MCF 10A (cell line): ENCODE results near the gene SRPK3. TPM values are rescaled to one million over a fixed set of nuclear protein-coding genes. Genes with fewer than 3 reads are reported as not detected.
"Not testable (repeated sequence)": the region's sequence is repeated elsewhere in the genome, so short reads cannot be mapped to it uniquely, and the experiment has no call there.

ENCODE experiments used
- BruUV-seq: library from RNA; stranded (reverse); fragments of 400-500 nt; replicated peaks from 2 replicates; lab custom pipeline; 2021; lab: Mats Ljungman, UMichigan
- CTCF ChIA-PET: fragments of 300-600 bp; sonication (Branson Sonifier 250); formaldehyde crosslinking; extraction: SDS; loops from one replicate; lab custom pipeline; 2021; ENCODE audit warnings: antibody characterized with exemption, inconsistent platforms; lab: Yijun Ruan, JAX
- POLR2A ChIA-PET: fragments of 300-600, 350-650 bp; sonication (Branson Sonifier 250); formaldehyde crosslinking; extraction: SDS; loops from one replicate; lab custom pipeline; 2020; ENCODE audit warnings: antibody characterized with exemption, inconsistent platforms; lab: Yijun Ruan, JAX
- DNase-seq: peaks from one replicate; pipeline ENCODE4 v3.0.0-alpha.2; 2018; ENCODE audit not compliant: unreplicated experiment
- H3K27ac Mint-ChIP-seq: one replicate; pipeline ENCODE4 v1.8.0; 2022; ENCODE audit warnings: mild to moderate bottlenecking, low read depth, mixed read lengths; ENCODE audit not compliant: unreplicated experiment
- H3K27me3 Mint-ChIP-seq: one replicate; pipeline ENCODE4 v1.8.0; 2022; ENCODE audit warnings: mixed read lengths; ENCODE audit not compliant: insufficient read depth, unreplicated experiment
- H3K36me3 Mint-ChIP-seq: one replicate; pipeline ENCODE4 v1.8.0; 2022; ENCODE audit warnings: mild to moderate bottlenecking, moderate library complexity, mixed read lengths; ENCODE audit not compliant: insufficient read depth, unreplicated experiment
- H3K4me1 Mint-ChIP-seq: one replicate; pipeline ENCODE4 v1.8.0; 2022; ENCODE audit warnings: mixed read lengths; ENCODE audit not compliant: insufficient read depth, unreplicated experiment
- H3K4me3 Mint-ChIP-seq: one replicate; pipeline ENCODE4 v1.8.0; 2022; ENCODE audit warnings: mild to moderate bottlenecking, moderate library complexity, mixed read lengths; ENCODE audit not compliant: unreplicated experiment
- H3K9me3 Mint-ChIP-seq: one replicate; pipeline ENCODE4 v1.8.0; 2022; ENCODE audit warnings: mixed read lengths; ENCODE audit not compliant: unreplicated experiment
- CTCF ChIP-seq: fragments of 200-600 bp; IDR thresholded peaks from one replicate; pipeline ENCODE4 v1.8.0; 2022; ENCODE audit warnings: antibody characterized with exemption, mild to moderate bottlenecking; ENCODE audit not compliant: unreplicated experiment
- intact Hi-C: fragments of 100-400 bp; cut with micrococcal nuclease; formaldehyde crosslinking; loops from 2 replicates; pipeline ENCODE4 v1.14.1; 2022
- total RNA-seq: library from RNA; stranded (reverse); gene quantifications from 2 replicates; pipeline ENCODE4 v1.2.3, GENCODE V29; 2022

SRPK3 gene
- total RNA-seq, 1 experiment from 2014 or later, result not detected

- intact Hi-C loops, result no loop called here
- no TSS peak for BruUV-seq
- CTCF ChIA-PET, result no interaction called here
Observed at GRCh38 chrX:153744210-153745066, 36.4 kb upstream of the SRPK3 start.

GRCh38 chrX:153745067-153745433, 35.8 kb upstream of the SRPK3 start:
- not testable (repeated sequence) for H3K4me3 Mint-ChIP-seq, BruUV-seq

More at GRCh38 chrX:153744210-153745066, 36.4 kb upstream of the SRPK3 start:
- Mint-ChIP-seq H3K4me1 (no peaks in the 10 kb centered on the region), H3K4me3 (no peak overlapping the region), H3K9me3 (peaks cover 8% of the 10 kb centered on the region), H3K27ac (no peak overlapping the region), H3K36me3 (peaks cover 8% of the 10 kb centered on the region), H3K27me3 (peaks cover 21% of the 10 kb centered on the region)
- POLR2A ChIA-PET, result no interaction called here
- DNase-seq, result no peak
- no peak for TF ChIP-seq CTCF

GRCh38 chrX:153746359-153746758, 34.5 kb upstream of the SRPK3 start:
- peaks cover 33% of the 10 kb centered on the region for H3K27me3 Mint-ChIP-seq
- POLR2A ChIA-PET, result no interaction called here
- no TSS peak for BruUV-seq

More at GRCh38 chrX:153745067-153745433, 35.8 kb upstream of the SRPK3 start:
- intact Hi-C loops, DNase-seq, POLR2A ChIA-PET, H3K4me1 Mint-ChIP-seq, H3K36me3 Mint-ChIP-seq, H3K27ac Mint-ChIP-seq, CTCF ChIA-PET: not testable (repeated sequence)
- peaks cover 14% of the 10 kb centered on the region for H3K9me3 Mint-ChIP-seq
- H3K27me3 Mint-ChIP-seq, result peaks cover 28% of the 10 kb centered on the region

GRCh38 chrX:153746991-153747390, 33.9 kb upstream of the SRPK3 start:
- POLR2A ChIA-PET, result interaction anchor here (0.7 kb wide), 1 partner anchor 117 kb away, joined by 3 read pairs; no protein-coding TSS in a partner anchor
- H3K4me1 Mint-ChIP-seq, CTCF ChIA-PET, H3K27ac Mint-ChIP-seq, DNase-seq, H3K4me3 Mint-ChIP-seq, intact Hi-C loops, H3K36me3 Mint-ChIP-seq, BruUV-seq: not testable (repeated sequence)
- peaks cover 33% of the 10 kb centered on the region for H3K27me3 Mint-ChIP-seq
- peaks cover 17% of the 10 kb centered on the region for H3K9me3 Mint-ChIP-seq

More at GRCh38 chrX:153746359-153746758, 34.5 kb upstream of the SRPK3 start:
- no peak for DNase-seq
- Mint-ChIP-seq H3K9me3 (peaks cover 17% of the 10 kb centered on the region), H3K36me3 (peaks cover 8% of the 10 kb centered on the region), H3K4me1 (no peaks in the 10 kb centered on the region), H3K4me3 (no peak overlapping the region), H3K27ac (no peak overlapping the region)
- CTCF ChIA-PET, result no interaction called here
- intact Hi-C loops, result no loop called here
- no peak for TF ChIP-seq CTCF

- H3K27ac Mint-ChIP-seq, intact Hi-C loops, H3K4me3 Mint-ChIP-seq, H3K36me3 Mint-ChIP-seq, DNase-seq, POLR2A ChIA-PET, CTCF ChIA-PET, H3K4me1 Mint-ChIP-seq, BruUV-seq: not testable (repeated sequence)
- Mint-ChIP-seq H3K27me3 (peaks cover 33% of the 10 kb centered on the region), H3K9me3 (peaks cover 17% of the 10 kb centered on the region)
Observed at GRCh38 chrX:153749017-153749416, 31.8 kb upstream of the SRPK3 start.
